A673 (cell line): Measurements from ENCODE around the gene HACD1. TPM values are rescaled to one million over a fixed set of nuclear protein-coding genes. Genes with fewer than 3 reads are reported as not detected.

Source experiments
- BruUV-seq: library from RNA; stranded (reverse); fragments of 400-500 nt; replicated peaks from 2 replicates; lab custom pipeline; 2021; lab: Mats Ljungman, UMichigan
- CTCF ChIA-PET: fragments of 300-600 bp; sonication (Branson Sonifier 250); formaldehyde crosslinking; loops from one replicate; lab custom pipeline; 2022; ENCODE audit warnings: antibody characterized with exemption; lab: Charles Lee
- POLR2A ChIA-PET: fragments of 300-600 bp; sonication (Branson Sonifier 250); formaldehyde crosslinking; loops from one replicate; lab custom pipeline; 2022; ENCODE audit warnings: antibody characterized with exemption; ENCODE audit not compliant: low non-redundant PET; lab: Charles Lee
- DNase-seq: peaks from one replicate; pipeline ENCODE4 v3.0.0-alpha.2; 2015; ENCODE audit warnings: low spot score
- H3K27ac ChIP-seq: fragments of 200-600 bp; sonication (generic); 2 replicates; pipeline ENCODE4 v1.5.1; 2016; ENCODE audit warnings: mixed run types, low read depth, mild to moderate bottlenecking, mixed read lengths, antibody characterized with exemption, low read length; ENCODE audit not compliant: poor library complexity, severe bottlenecking
- H3K27me3 ChIP-seq: fragments of 200-600 bp; sonication (generic); replicated peaks from 2 replicates; pipeline ENCODE4 v1.6.1; 2017; ENCODE audit warnings: mixed run types, low read depth, mild to moderate bottlenecking, mixed read lengths, antibody characterized with exemption, low read length; ENCODE audit not compliant: insufficient read depth, poor library complexity
- H3K36me3 ChIP-seq: fragments of 200-600 bp; sonication (generic); 2 replicates; pipeline ENCODE4 v1.6.1; 2016; ENCODE audit warnings: mixed run types, mild to moderate bottlenecking, mixed read lengths, antibody characterized with exemption, low read length; ENCODE audit not compliant: insufficient read depth, poor library complexity, severe bottlenecking
- H3K4me1 ChIP-seq: fragments of 200-600 bp; sonication (generic); 2 replicates; pipeline ENCODE4 v1.6.1; 2017; ENCODE audit warnings: mixed run types, mild to moderate bottlenecking, mixed read lengths, antibody characterized with exemption, low read length; ENCODE audit not compliant: insufficient read depth, poor library complexity, severe bottlenecking
- H3K4me3 ChIP-seq: fragments of 200-600 bp; sonication (generic); 2 replicates; pipeline ENCODE4 v1.5.1; 2016; ENCODE audit warnings: low read depth, mixed run types, mild to moderate bottlenecking, mixed read lengths, low read length; ENCODE audit not compliant: poor library complexity, severe bottlenecking
- H3K9me3 ChIP-seq: fragments of 200-600 bp; sonication (generic); 2 replicates; pipeline ENCODE4 v1.6.1; 2016; ENCODE audit warnings: mixed run types, low read depth, mild to moderate bottlenecking, mixed read lengths, antibody characterized with exemption, low read length; ENCODE audit not compliant: poor library complexity, severe bottlenecking
- CTCF ChIP-seq: fragments of 300-800, 200-600 bp; sonication (generic); conservative IDR thresholded peaks from 2 replicates; pipeline ENCODE4 v1.5.1; 2017; ENCODE audit warnings: low read depth, mild to moderate bottlenecking, antibody characterized with exemption, low read length, moderate library complexity, mixed read lengths
- EZH2 ChIP-seq: fragments of 200-600 bp; sonication (generic); IDR thresholded peaks from 2 replicates; pipeline ENCODE4 v1.6.1; 2017; ENCODE audit warnings: borderline replicate concordance, low read depth, mild to moderate bottlenecking, mixed read lengths, antibody characterized with exemption, low read length; ENCODE audit not compliant: poor library complexity, severe bottlenecking
- intact Hi-C: fragments of 100-400 bp; cut with micrococcal nuclease; formaldehyde crosslinking; loops from one replicate; pipeline ENCODE4 v1.10.0; 2022; ENCODE audit not compliant: unreplicated experiment
- total RNA-seq: library from RNA; stranded (reverse); gene quantifications from 2 replicates; pipeline ENCODE4 v1.2.3, GENCODE V29; 2021

The HACD1 gene
- total RNA-seq, 1 experiment from 2014 or later, result 14.1 TPM

GRCh38 chr10:17659365-17659764 is 42.2 kb upstream of the HACD1 start:
- Histone ChIP-seq H3K27ac (no peak overlapping the region), H3K4me3 (no peak overlapping the region), H3K36me3 (no peaks in the 10 kb centered on the region), H3K27me3 (no peaks in the 10 kb centered on the region), H3K4me1 (peaks cover 12% of the 10 kb centered on the region), H3K9me3 (peaks cover 3% of the 10 kb centered on the region)
- POLR2A ChIA-PET, result no interaction called here
- DNase-seq, result no peak
- BruUV-seq, result no TSS peak
- CTCF ChIA-PET, result no interaction called here
- intact Hi-C loops, result no loop called here
- TF ChIP-seq EZH2 (no peak), CTCF (no peak)

- H3K27ac ChIP-seq, result no peak overlapping the region
- H3K36me3 ChIP-seq, result peaks cover 7% of the 10 kb centered on the region
- H3K4me1 ChIP-seq, result peaks cover 9% of the 10 kb centered on the region
- intact Hi-C loops, result no loop called here
- no peak for DNase-seq
- no TSS peak for BruUV-seq
- POLR2A ChIA-PET, result no interaction called here
- CTCF ChIA-PET, result no interaction called here
- no peaks in the 10 kb centered on the region for H3K27me3 ChIP-seq
- no peak for TF ChIP-seq CTCF
- no peak for TF ChIP-seq EZH2
- no peak overlapping the region for H3K4me3 ChIP-seq
- H3K9me3 ChIP-seq, result peaks cover 12% of the 10 kb centered on the region
These were observed 39.9 kb upstream of the HACD1 start for GRCh38 chr10:17657103-17657500.

- Histone ChIP-seq H3K27ac (no peak overlapping the region), H3K27me3 (no peaks in the 10 kb centered on the region), H3K36me3 (peaks cover 7% of the 10 kb centered on the region), H3K9me3 (peaks cover 12% of the 10 kb centered on the region), H3K4me1 (peaks cover 8% of the 10 kb centered on the region), H3K4me3 (no peak overlapping the region)
- CTCF ChIA-PET, result no interaction called here
- no peak for TF ChIP-seq EZH2
- no peak for TF ChIP-seq CTCF
- BruUV-seq, result no TSS peak
- no peak for DNase-seq
- intact Hi-C loops, result no loop called here
- POLR2A ChIA-PET, result no interaction called here
These were observed 38.5 kb upstream of the HACD1 start for GRCh38 chr10:17655567-17656146.
